Liver (tissue), 9 donors: ENCODE data around the gene CAMSAP2. TPM values are rescaled to one million over a fixed set of nuclear protein-coding genes. Genes with fewer than 3 reads are reported as not detected.

ENCODE experiments used
- DNase-seq: peaks from one replicate; pipeline ENCODE4 v3.0.0-alpha.2; 2017; ENCODE audit warnings: low spot score
- H3K27ac ChIP-seq, 2 donors: one replicate each; pipeline ENCODE4 v1.7.0; 2013; ENCODE audit warnings: inconsistent platforms in 2 of 2, low read length in 2 of 2, control low read depth in 1 of 2, low read depth in 1 of 2, mild to moderate bottlenecking in 1 of 2
- H3K27me3 ChIP-seq, 4 donors: one replicate each; pipeline versions ENCODE4 v1.6.1 to v1.7.0; 2013; ENCODE audit warnings: low read length in 3 of 4, inconsistent platforms in 1 of 4, mild to moderate bottlenecking in 1 of 4, moderate library complexity in 1 of 4; ENCODE audit not compliant: control insufficient read depth in 4 of 4, insufficient read depth in 4 of 4
- H3K36me3 ChIP-seq, 4 donors: one replicate each; pipeline versions ENCODE4 v1.6.1 to v1.7.0; 2013; ENCODE audit warnings: low read length in 3 of 4, mild to moderate bottlenecking in 3 of 4, low read depth in 1 of 4, moderate library complexity in 1 of 4; ENCODE audit not compliant: control insufficient read depth in 4 of 4, insufficient read depth in 3 of 4
- H3K4me1 ChIP-seq, 4 donors: one replicate each; pipeline versions ENCODE4 v1.6.1 to v1.7.0; 2013; ENCODE audit warnings: low read length in 3 of 4, mild to moderate bottlenecking in 3 of 4, moderate library complexity in 1 of 4; ENCODE audit not compliant: control insufficient read depth in 4 of 4, insufficient read depth in 4 of 4
- H3K4me3 ChIP-seq, 3 donors: one replicate each; pipeline versions ENCODE4 v1.6.1 to v1.7.0; 2013; ENCODE audit warnings: low read length in 3 of 3, control low read depth in 1 of 3, low read depth in 1 of 3, mild to moderate bottlenecking in 1 of 3
- H3K9ac ChIP-seq, 2 donors: one replicate each; pipeline ENCODE4 v1.7.0; 2013; ENCODE audit warnings: low read length in 2 of 2, mild to moderate bottlenecking in 2 of 2, moderate library complexity in 2 of 2, control low read depth in 1 of 2, low read depth in 1 of 2
- H3K9me3 ChIP-seq, 4 donors: one replicate each; pipeline versions ENCODE4 v1.6.1 to v1.7.0; 2013; ENCODE audit warnings: low read length in 3 of 4; ENCODE audit not compliant: control insufficient read depth in 4 of 4
- FOXA1 ChIP-seq: IDR thresholded peaks from 2 replicates; pipeline ENCODE4 v1.6.1; 2016; ENCODE audit warnings: antibody characterized with exemption
- FOXA2 ChIP-seq: IDR thresholded peaks from 2 replicates; pipeline ENCODE4 v1.6.1; 2016; ENCODE audit warnings: antibody characterized with exemption
- MAX ChIP-seq: IDR thresholded peaks from 2 replicates; pipeline ENCODE4 v1.6.1; 2016; ENCODE audit warnings: antibody characterized with exemption
- NR2F2 ChIP-seq: IDR thresholded peaks from 2 replicates; pipeline ENCODE4 v1.6.1; 2016; ENCODE audit warnings: antibody characterized with exemption
- RAD21 ChIP-seq, 2 donors: IDR thresholded peaks; 2 replicates each; pipeline ENCODE4 v1.6.1; 2016; ENCODE audit warnings: antibody characterized with exemption in 2 of 2, mild to moderate bottlenecking in 2 of 2
- REST ChIP-seq: IDR thresholded peaks from 2 replicates; pipeline ENCODE4 v1.6.1; 2016; ENCODE audit warnings: antibody characterized with exemption, mild to moderate bottlenecking
- WGBS: extraction: QIAGEN DNeasy Blood & Tissue Kit; methylation state at CpG from one replicate; pipeline ENCODE4 v1.1.7; 2013; 5-methylcytosine and 5-hydroxymethylcytosine counted together
- polyA plus RNA-seq, 2 donors: library from polyadenylated mRNA; stranded (reverse) in 1 of 2; unstranded in 1 of 2; fragments of 200-250 nt in 1 of 2; fragments of >200 nt in 1 of 2; fragmentation: Nextera tagmentation in 1 of 2; extraction: Ambion mirVana in 1 of 2; gene quantifications; one replicate each; pipeline versions ENCODE4 v1.2.1 to v1.2.3, GENCODE V29; 2013 to 2015
- total RNA-seq, 2 donors: library from RNA; depleted of rRNA; stranded (reverse); fragments of >200 nt; gene quantifications; one replicate each; pipeline ENCODE4 v1.2.3, GENCODE V29; 2014
- donor health status: healthy.
- donor health status: healthy.
- donor health status: healthy.
- donor health status: healthy.
- donor health status: healthy.

Gene CAMSAP2
- total and polyA plus RNA-seq, 4 donors, result 1.9 to 8.6 (median 3.5) TPM

- 60% methylated on average over 3 of the region's 3 CpGs for WGBS
- H3K9ac ChIP-seq, result no peak overlapping the region
Observed at GRCh38 chr1:200740571-200741208, 2.0 kb downstream of the CAMSAP2 start.

GRCh38 chr1:200741551-200742207 is 3.0 kb downstream of the CAMSAP2 start:
- H3K9ac ChIP-seq, result no peak overlapping the region
- 64% methylated on average over 3 of the region's 3 CpGs for WGBS
- no peaks in the 10 kb centered on the region for H3K36me3 ChIP-seq
- TF ChIP-seq REST (no peak), NR2F2 (no peak), MAX (no peak), FOXA2 (no peak), FOXA1 (no peak)
- H3K27ac ChIP-seq, result no peak overlapping the region
- peak overlapping the region in 1 of 3 donors; percentile 17 for H3K4me3 ChIP-seq
- no peak for DNase-seq
- no peaks in the 10 kb centered on the region for H3K27me3 ChIP-seq
- no peaks in the 10 kb centered on the region for H3K9me3 ChIP-seq
- H3K4me1 ChIP-seq, result peaks cover 9 to 18% (median 15%) of the 10 kb centered on the region in 4 donors

More at GRCh38 chr1:200740571-200741208, 2.0 kb downstream of the CAMSAP2 start:
- no peaks in the 10 kb centered on the region for H3K27me3 ChIP-seq
- no peak for DNase-seq
- no peaks in the 10 kb centered on the region for H3K36me3 ChIP-seq
- peaks cover 9 to 18% (median 15%) of the 10 kb centered on the region in 4 donors for H3K4me1 ChIP-seq
- H3K27ac ChIP-seq, result no peak overlapping the region
- TF ChIP-seq NR2F2 (no peak), REST (no peak)
- H3K4me3 ChIP-seq, result peak overlapping the region in 2 of 3 donors; percentile 76 to 86
- no peaks in the 10 kb centered on the region for H3K9me3 ChIP-seq

- Histone ChIP-seq H3K9me3 (no peaks in the 10 kb centered on the region), H3K4me1 (peaks cover 9 to 17% (median 10%) of the 10 kb centered on the region in 4 donors), H3K36me3 (no peaks in the 10 kb centered on the region), H3K27me3 (no peaks in the 10 kb centered on the region), H3K4me3 (no peak overlapping the region), H3K27ac (no peak overlapping the region), H3K9ac (no peak overlapping the region)
- no peak for TF ChIP-seq RAD21 (IDR thresholded peaks at IDR 0.05)
- 97% methylated on average over 1 of the region's 1 CpG for WGBS
- no peak for DNase-seq
Observed at GRCh38 chr1:200744143-200744542, 5.5 kb downstream of the CAMSAP2 start.
